Upper lobe of left lung (tissue), 6 donors: ENCODE data around the gene WSB2. TPM values are rescaled to one million over a fixed set of nuclear protein-coding genes. Genes with fewer than 3 reads are reported as not detected.

ENCODE experiments used
- ATAC-seq, 2 donors: fragments of 200-7000 bp; cut with Tn5 transposase; one replicate each; pipeline ENCODE4 v1.9.1; 2022; ENCODE audit warnings: mild to moderate bottlenecking in 2 of 2, moderate library complexity in 2 of 2; ENCODE audit not compliant: low FRiP score in 2 of 2
- DNase-seq, 2 donors: peaks; one replicate each; pipeline ENCODE4 v3.0.0-alpha.2; 2019 to 2020
- H3K27ac ChIP-seq, 4 donors: fragments of 200-600 bp; sonication (generic); one replicate each; pipeline ENCODE4 v1.5.1; 2016 to 2019
- H3K27me3 ChIP-seq, 4 donors: fragments of 200-600 bp; sonication (generic); one replicate each; pipeline ENCODE4 v1.5.1; 2017 to 2019
- H3K36me3 ChIP-seq, 4 donors: fragments of 200-600 bp; sonication (generic); one replicate each; pipeline ENCODE4 v1.5.1; 2016 to 2019
- H3K4me1 ChIP-seq, 4 donors: fragments of 200-600 bp; sonication (generic); one replicate each; pipeline ENCODE4 v1.5.1; 2018 to 2019
- H3K4me3 ChIP-seq, 4 donors: fragments of 200-600 bp; sonication (generic); one replicate each; pipeline ENCODE4 v1.5.1; 2017 to 2019; ENCODE audit warnings: mild to moderate bottlenecking in 2 of 4, moderate library complexity in 1 of 4
- H3K9me3 ChIP-seq, 4 donors: fragments of 200-600 bp; sonication (generic); one replicate each; pipeline ENCODE4 v1.5.1; 2018 to 2019
- CTCF ChIP-seq, 6 experiments: fragments of 450-650 bp in 4 of 6; fragments of 200-600 bp in 2 of 6; sonication (generic) in 2 of 6; IDR thresholded peaks; one replicate each; pipeline ENCODE4 v1.5.1; 2016 to 2019; ENCODE audit warnings: antibody characterized with exemption in 6 of 6
- EP300 ChIP-seq, 4 donors: sonication (generic); formaldehyde crosslinking; IDR thresholded peaks; one replicate each; pipeline ENCODE4 v1.5.1; 2017; ENCODE audit warnings: antibody characterized with exemption in 4 of 4, control low read depth in 2 of 4
- POLR2A ChIP-seq, 4 donors: fragments of 450-650 bp; IDR thresholded peaks; one replicate each; pipeline ENCODE4 v1.5.1; 2016 to 2017; ENCODE audit warnings: antibody characterized with exemption in 4 of 4, mild to moderate bottlenecking in 2 of 4
- POLR2AphosphoS5 ChIP-seq, 2 donors: sonication (generic); formaldehyde crosslinking; IDR thresholded peaks; one replicate each; pipeline ENCODE4 v1.5.1; 2017; ENCODE audit warnings: antibody characterized with exemption in 2 of 2
- WGBS, 2 donors: methylation state at CpG; one replicate each; pipeline ENCODE4 v1.1.5; 2017 to 2018; 5-methylcytosine and 5-hydroxymethylcytosine counted together
- small RNA-seq, 4 donors: library from RNA; depleted of rRNA; stranded (forward); fragments of <200 nt; gene quantifications; one replicate each; pipeline ENCODE3, GENCODE V24; 2016
- total RNA-seq, 6 donors: library from RNA; depleted of rRNA in 4 of 6; stranded (reverse); fragments of >200 nt in 4 of 6; gene quantifications; one replicate each; pipeline versions ENCODE4 v1.1.0 to v1.2.1, GENCODE V29; 2016 to 2021
- donor health status: DM: no; HTN: no; CAD: no; lungs with moderate emphysema.
- donor health status: DM: no; HTN: yes; CAD: no; lungs with severe emphysema.

WSB2 gene
- total RNA-seq, 6 donors from 2014 or later = 46.1 to 112 (median 90.3) TPM

- Histone ChIP-seq H3K4me3 (no peak overlapping the region), H3K27ac (no peak overlapping the region), H3K9me3 (peaks cover 0 to 3% (median 2%) of the 10 kb centered on the region in 4 donors), H3K36me3 (no peaks in the 10 kb centered on the region), H3K4me1 (no peaks in the 10 kb centered on the region), H3K27me3 (no peaks in the 10 kb centered on the region)
- ATAC-seq (no peak), DNase-seq (no peak)
- TF ChIP-seq POLR2A (IDR thresholded peaks at IDR 0.05) (no peak), POLR2AphosphoS5 (IDR thresholded peaks at IDR 0.05) (no peak), CTCF (IDR thresholded peaks at IDR 0.05) (no peak), EP300 (IDR thresholded peaks at IDR 0.05) (no peak)
- WGBS, 2 donors = 81 to 94% methylated on average over 2 of the region's 2 CpGs
Measured at GRCh38 chr12:117998719-117999118, 62.3 kb downstream of the WSB2 start.

- Histone ChIP-seq H3K36me3 (no peaks in the 10 kb centered on the region), H3K27ac (no peak overlapping the region), H3K9me3 (peaks cover 0 to 3% (median 2%) of the 10 kb centered on the region in 4 donors), H3K4me3 (no peak overlapping the region), H3K27me3 (no peaks in the 10 kb centered on the region), H3K4me1 (no peaks in the 10 kb centered on the region)
- WGBS, 2 donors = 82 to 84% methylated on average over 3 of the region's 3 CpGs
- DNase-seq = no peak
- ATAC-seq = no peak
- TF ChIP-seq POLR2AphosphoS5 (IDR thresholded peaks at IDR 0.05) (no peak), EP300 (IDR thresholded peaks at IDR 0.05) (no peak)
Measured at GRCh38 chr12:117994551-117995438, 66.2 kb downstream of the WSB2 start.

- 77 to 83% methylated on average over 4 of the region's 4 CpGs for WGBS, 2 donors
- no peak for TF ChIP-seq POLR2A (IDR thresholded peaks at IDR 0.05)
- no peak for TF ChIP-seq CTCF (IDR thresholded peaks at IDR 0.05)
- no peak for TF ChIP-seq EP300 (IDR thresholded peaks at IDR 0.05)
- no peak for TF ChIP-seq POLR2AphosphoS5 (IDR thresholded peaks at IDR 0.05)
- Histone ChIP-seq H3K36me3 (no peaks in the 10 kb centered on the region), H3K27ac (no peak overlapping the region), H3K4me1 (no peaks in the 10 kb centered on the region), H3K4me3 (no peak overlapping the region), H3K9me3 (no peaks in the 10 kb centered on the region), H3K27me3 (no peaks in the 10 kb centered on the region)
- ATAC-seq = no peak
- no peak for DNase-seq
Measured at GRCh38 chr12:117986705-117987469, 74.1 kb downstream of the WSB2 start.

GRCh38 chr12:117985182-117985581 is 75.8 kb downstream of the WSB2 start:
- TF ChIP-seq CTCF (IDR thresholded peaks at IDR 0.05) = no peak
- TF ChIP-seq EP300 (IDR thresholded peaks at IDR 0.05) = no peak
- TF ChIP-seq POLR2A (IDR thresholded peaks at IDR 0.05) = no peak
- no peak for TF ChIP-seq POLR2AphosphoS5 (IDR thresholded peaks at IDR 0.05)
- H3K4me3 ChIP-seq = no peak overlapping the region
- no peaks in the 10 kb centered on the region for H3K27me3 ChIP-seq
- H3K36me3 ChIP-seq = no peaks in the 10 kb centered on the region
- 81 to 86% methylated on average over 2 of the region's 2 CpGs for WGBS, 2 donors
- H3K4me1 ChIP-seq = no peaks in the 10 kb centered on the region
- no peaks in the 10 kb centered on the region for H3K9me3 ChIP-seq
- ATAC-seq (no peak), DNase-seq (no peak)
- no peak overlapping the region for H3K27ac ChIP-seq

Small RNA genes within 50 kb of the gene (small RNA-seq; reads per million reads assigned to genes)
- 0 reads per million in 4 donors for gene AC131159.1

Other genes with a start within 250 kb of the WSB2 start
- gene KSR2, start 92.2 kb downstream of the WSB2 start, total RNA-seq = 1 to 10 TPM in 2 of 6 donors, under 1 TPM in 4; 0.30 to 3.2 (median 0.85) TPM
- 10 to 100 TPM in 1 of 6 donors, 1 to 10 TPM in 5; 5.0 to 10.5 (median 7.1) TPM for gene RFC5, start 44.5 kb downstream of the WSB2 start, total RNA-seq
- 100 to 1,000 TPM in 1 of 6 donors, 10 to 100 TPM in 5; 44.1 to 157 (median 72.8) TPM for gene VSIG10, start 42.8 kb upstream of the WSB2 start, total RNA-seq
- 100 to 1,000 TPM in 5 of 6 donors, 10 to 100 TPM in 1; 92.2 to 432 (median 214) TPM for gene PEBP1, start 74.9 kb upstream of the WSB2 start, total RNA-seq